Hepatocyte (in vitro differentiated cells): ENCODE results near the gene MICAL2. TPM values are rescaled to one million over a fixed set of nuclear protein-coding genes. Genes with fewer than 3 reads are reported as not detected.

ENCODE experiments used
- DNase-seq: peaks from one replicate; pipeline ENCODE4 v3.0.0-alpha.2; 2016; ENCODE audit warnings: low spot score
- H2AFZ ChIP-seq: fragments of 200-600 bp; sonication (generic); 2 replicates; pipeline ENCODE4 v1.6.0; 2016; ENCODE audit warnings: antibody characterized with exemption, mild to moderate bottlenecking
- H3K27ac ChIP-seq: fragments of 200-600 bp; sonication (generic); 2 replicates; pipeline ENCODE4 v1.5.1; 2016; ENCODE audit warnings: mild to moderate bottlenecking
- H3K27me3 ChIP-seq: fragments of 200-600 bp; sonication (generic); 2 replicates; pipeline ENCODE4 v1.6.1; 2016
- H3K36me3 ChIP-seq: fragments of 200-600 bp; sonication (generic); replicated peaks from 2 replicates; pipeline ENCODE4 v1.5.1; 2016; ENCODE audit warnings: low read depth; ENCODE audit not compliant: insufficient read depth
- H3K4me1 ChIP-seq: fragments of 200-600 bp; sonication (generic); 2 replicates; pipeline ENCODE4 v1.5.1; 2016; ENCODE audit warnings: mild to moderate bottlenecking, moderate library complexity; ENCODE audit not compliant: insufficient read depth
- H3K4me2 ChIP-seq: fragments of 200-600 bp; sonication (generic); 2 replicates; pipeline ENCODE4 v1.6.0; 2016
- H3K4me3 ChIP-seq: fragments of 200-600 bp; sonication (generic); 2 replicates; pipeline ENCODE4 v1.5.1; 2016; ENCODE audit warnings: mild to moderate bottlenecking
- H3K79me2 ChIP-seq: fragments of 200-600 bp; sonication (generic); 2 replicates; pipeline ENCODE4 v1.6.0; 2017; ENCODE audit warnings: mild to moderate bottlenecking
- H3K9me2 ChIP-seq: fragments of 200-600 bp; sonication (generic); replicated peaks from 2 replicates; pipeline ENCODE4 v1.6.0; 2017; ENCODE audit warnings: mild to moderate bottlenecking; ENCODE audit not compliant: insufficient read depth
- H3K9me3 ChIP-seq: fragments of 200-600 bp; sonication (generic); 2 replicates; pipeline ENCODE4 v1.5.1; 2016; ENCODE audit warnings: low read depth, mild to moderate bottlenecking
- H4K20me1 ChIP-seq: fragments of 200-600 bp; sonication (generic); 2 replicates; pipeline ENCODE4 v1.6.0; 2016; ENCODE audit warnings: mild to moderate bottlenecking; ENCODE audit not compliant: insufficient read depth, poor library complexity, severe bottlenecking
- CTCF ChIP-seq: fragments of 200-600 bp; sonication (generic); IDR thresholded peaks from 2 replicates; pipeline ENCODE4 v1.5.1; 2016; ENCODE audit warnings: antibody characterized with exemption, mild to moderate bottlenecking; ENCODE audit not compliant: poor library complexity
- EZH2 ChIP-seq: fragments of 200-600 bp; sonication (generic); IDR thresholded peaks from 2 replicates; pipeline ENCODE4 v1.6.1; 2016; ENCODE audit warnings: antibody characterized with exemption, mild to moderate bottlenecking, borderline replicate concordance
- EZH2phosphoT487 ChIP-seq: fragments of 200-600 bp; sonication (generic); IDR thresholded peaks from one replicate; pipeline ENCODE4 v1.6.1; 2018; ENCODE audit warnings: antibody characterized with exemption, mild to moderate bottlenecking, low read depth, moderate library complexity; ENCODE audit not compliant: unreplicated experiment, severe bottlenecking
- WGBS: methylation state at CpG from one replicate; pipeline ENCODE4 v1.1.6; 2016; ENCODE audit warnings: low lambda C conversion rate; ENCODE audit errors: missing lambda C conversion rate; 5-methylcytosine and 5-hydroxymethylcytosine counted together
- polyA plus RNA-seq: library from polyadenylated mRNA; unstranded; fragments of >200 nt; fragmentation: Nextera tagmentation; extraction: Ambion mirVana; gene quantifications from 2 replicates; pipeline ENCODE4 v1.2.1, GENCODE V29; 2016
- total RNA-seq: library from RNA; depleted of rRNA; stranded (reverse); fragments of >200 nt; gene quantifications from 2 replicates; pipeline ENCODE4 v1.2.3, GENCODE V29; 2014

Gene MICAL2
- total and polyA plus RNA-seq, 2 experiments from 2014 or later, result 36.8 to 56.0 TPM

GRCh38 chr11:12274558-12275197 lies 164.3 kb downstream of the MICAL2 start:
- H3K4me3 ChIP-seq, result no peak overlapping the region
- TF ChIP-seq EZH2 (no peak), CTCF (no peak), EZH2phosphoT487 (no peak)
- H3K27me3 ChIP-seq, result no peaks in the 10 kb centered on the region
- H3K4me2 ChIP-seq, result no peak overlapping the region
- H3K9me3 ChIP-seq, result no peaks in the 10 kb centered on the region
- DNase-seq, result no peak
- H2AFZ ChIP-seq, result no peak overlapping the region
- WGBS, result 89% methylated on average over 14 of the region's 14 CpGs
- H3K9me2 ChIP-seq, result no peaks in the 10 kb centered on the region
- no peaks in the 10 kb centered on the region for H3K36me3 ChIP-seq
- H3K4me1 ChIP-seq, result peaks cover 6% of the 10 kb centered on the region
- no peaks in the 10 kb centered on the region for H4K20me1 ChIP-seq
- H3K79me2 ChIP-seq, result no peaks in the 10 kb centered on the region
- H3K27ac ChIP-seq, result no peak overlapping the region

GRCh38 chr11:12275818-12276217 lies 165.4 kb downstream of the MICAL2 start:
- Histone ChIP-seq H3K4me2 (no peak overlapping the region), H3K27me3 (no peaks in the 10 kb centered on the region), H3K27ac (no peak overlapping the region), H3K4me1 (peaks cover 9% of the 10 kb centered on the region), H3K4me3 (no peak overlapping the region), H3K9me2 (no peaks in the 10 kb centered on the region), H3K79me2 (no peaks in the 10 kb centered on the region), H2AFZ (no peak overlapping the region), H4K20me1 (no peaks in the 10 kb centered on the region), H3K9me3 (no peaks in the 10 kb centered on the region), H3K36me3 (no peaks in the 10 kb centered on the region)
- 95% methylated on average over 9 of the region's 9 CpGs for WGBS
- TF ChIP-seq EZH2phosphoT487 (no peak), EZH2 (no peak), CTCF (no peak)
- DNase-seq, result no peak

GRCh38 chr11:12276356-12276755 lies 166.0 kb downstream of the MICAL2 start:
- H3K4me3 ChIP-seq, result no peak overlapping the region
- TF ChIP-seq EZH2phosphoT487 (no peak), EZH2 (no peak), CTCF (no peak)
- no peak for DNase-seq
- H3K36me3 ChIP-seq, result no peaks in the 10 kb centered on the region
- no peak overlapping the region for H2AFZ ChIP-seq
- H3K9me3 ChIP-seq, result no peaks in the 10 kb centered on the region
- no peaks in the 10 kb centered on the region for H3K9me2 ChIP-seq
- H3K27ac ChIP-seq, result no peak overlapping the region
- no peak overlapping the region for H3K4me2 ChIP-seq
- no peaks in the 10 kb centered on the region for H3K79me2 ChIP-seq
- WGBS, result 89% methylated on average over 6 of the region's 6 CpGs
- H3K27me3 ChIP-seq, result no peaks in the 10 kb centered on the region
- H3K4me1 ChIP-seq, result peaks cover 11% of the 10 kb centered on the region
- H4K20me1 ChIP-seq, result no peaks in the 10 kb centered on the region
